Measurements from ENCODE around the gene PRSS33.

Gene PRSS33

DNA sequence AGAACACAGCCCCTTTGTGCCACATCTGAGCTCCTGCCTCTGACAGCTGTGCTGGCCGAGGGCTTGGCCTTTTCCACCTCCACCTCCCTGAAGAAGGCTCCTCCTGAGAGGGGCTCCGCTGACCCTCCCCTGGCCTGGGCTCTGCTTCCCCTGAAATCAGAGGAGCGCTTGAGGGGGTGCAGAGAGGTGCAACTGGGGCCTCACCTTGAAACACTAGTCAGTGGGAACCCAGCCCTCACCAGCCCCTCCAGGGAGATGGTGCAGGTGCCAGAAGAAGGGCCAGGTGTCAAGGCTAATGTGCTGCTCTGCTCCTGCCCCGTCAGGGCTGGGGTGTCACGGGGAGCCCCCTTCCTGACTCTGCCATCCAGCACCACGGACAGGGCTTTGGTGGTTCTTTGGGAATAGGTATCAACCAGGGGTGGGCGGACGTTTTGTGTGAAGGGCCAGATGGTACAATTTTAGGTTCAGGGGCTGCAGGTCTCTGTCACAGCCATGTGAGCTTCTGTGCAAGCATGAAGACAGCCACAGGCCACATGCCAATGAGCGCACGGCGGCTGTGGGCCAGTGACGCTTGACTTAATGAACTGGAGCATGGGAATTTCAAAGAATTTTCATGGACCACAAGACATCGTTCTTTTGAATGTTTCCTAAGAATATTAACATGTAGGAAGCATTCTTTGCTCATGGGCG lies 40.6 kb upstream of the PRSS33 start:
- no peaks in the 10 kb centered on the region for H3K9me2 ChIP-seq (replicated peaks; ENCODE audit: control insufficient read depth, low read length)
- no peaks in the 10 kb centered on the region for H3K4me1 ChIP-seq (ENCODE audit: control insufficient read depth, low read length)
- H3K27ac ChIP-seq (ENCODE audit: low read depth, low read length), result no peak overlapping the region
- H3K36me3 ChIP-seq (ENCODE audit: control insufficient read depth, low read length), result no peaks in the 10 kb centered on the region
- no peak for TF ChIP-seq EZH2phosphoT487 (IDR thresholded peaks at IDR 0.05; ENCODE audit: borderline replicate concordance, low read length)
- TF ChIP-seq, protein P1, sequence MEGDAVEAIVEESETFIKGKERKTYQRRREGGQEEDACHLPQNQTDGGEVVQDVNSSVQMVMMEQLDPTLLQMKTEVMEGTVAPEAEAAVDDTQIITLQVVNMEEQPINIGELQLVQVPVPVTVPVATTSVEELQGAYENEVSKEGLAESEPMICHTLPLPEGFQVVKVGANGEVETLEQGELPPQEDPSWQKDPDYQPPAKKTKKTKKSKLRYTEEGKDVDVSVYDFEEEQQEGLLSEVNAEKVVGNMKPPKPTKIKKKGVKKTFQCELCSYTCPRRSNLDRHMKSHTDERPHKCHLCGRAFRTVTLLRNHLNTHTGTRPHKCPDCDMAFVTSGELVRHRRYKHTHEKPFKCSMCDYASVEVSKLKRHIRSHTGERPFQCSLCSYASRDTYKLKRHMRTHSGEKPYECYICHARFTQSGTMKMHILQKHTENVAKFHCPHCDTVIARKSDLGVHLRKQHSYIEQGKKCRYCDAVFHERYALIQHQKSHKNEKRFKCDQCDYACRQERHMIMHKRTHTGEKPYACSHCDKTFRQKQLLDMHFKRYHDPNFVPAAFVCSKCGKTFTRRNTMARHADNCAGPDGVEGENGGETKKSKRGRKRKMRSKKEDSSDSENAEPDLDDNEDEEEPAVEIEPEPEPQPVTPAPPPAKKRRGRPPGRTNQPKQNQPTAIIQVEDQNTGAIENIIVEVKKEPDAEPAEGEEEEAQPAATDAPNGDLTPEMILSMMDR (IDR thresholded peaks at IDR 0.05; ENCODE audit: low read depth, low read length, poor library complexity, severe bottlenecking), result no peak
- H4K20me1 ChIP-seq (ENCODE audit: control insufficient read depth, insufficient read depth, low read depth, low read length), result no peaks in the 10 kb centered on the region
- no peaks in the 10 kb centered on the region for H3K79me2 ChIP-seq (ENCODE audit: control insufficient read depth, low read length)
- H3K27me3 ChIP-seq (ENCODE audit: control insufficient read depth, low read length), result no peaks in the 10 kb centered on the region
- H3K9me3 ChIP-seq (ENCODE audit: control insufficient read depth, insufficient read depth, low read length), result no peaks in the 10 kb centered on the region
- no peak overlapping the region for H3K4me2 ChIP-seq (ENCODE audit: low read length)
- H3K4me3 ChIP-seq (ENCODE audit: low read length), result no peak overlapping the region
- no peaks in the 10 kb centered on the region for H3F3A ChIP-seq (ENCODE audit: control insufficient read depth, insufficient read depth)

- Histone ChIP-seq H3F3A (ENCODE audit: control insufficient read depth, insufficient read depth) (no peaks in the 10 kb centered on the region), H3K4me3 (ENCODE audit: low read length) (no peak overlapping the region), H3K27ac (ENCODE audit: low read depth, low read length) (no peak overlapping the region), H3K4me1 (ENCODE audit: control insufficient read depth, low read length) (no peaks in the 10 kb centered on the region), H4K20me1 (ENCODE audit: control insufficient read depth, insufficient read depth, low read depth, low read length) (no peaks in the 10 kb centered on the region), H3K36me3 (ENCODE audit: control insufficient read depth, low read length) (no peaks in the 10 kb centered on the region), H3K9me2 (replicated peaks; ENCODE audit: control insufficient read depth, low read length) (no peaks in the 10 kb centered on the region), H3K9me3 (ENCODE audit: control insufficient read depth, insufficient read depth, low read length) (no peaks in the 10 kb centered on the region), H3K27me3 (ENCODE audit: control insufficient read depth, low read length) (no peaks in the 10 kb centered on the region), H3K4me2 (ENCODE audit: low read length) (no peak overlapping the region), H3K79me2 (ENCODE audit: control insufficient read depth, low read length) (no peaks in the 10 kb centered on the region)
- TF ChIP-seq, protein P1 (IDR thresholded peaks at IDR 0.05; ENCODE audit: low read depth, low read length, poor library complexity, severe bottlenecking), result no peak
- no peak for TF ChIP-seq EZH2phosphoT487 (IDR thresholded peaks at IDR 0.05; ENCODE audit: borderline replicate concordance, low read length)
Measured at GRCh38 chr16:2827374-2827791, 40.0 kb upstream of the PRSS33 start.

- TF ChIP-seq, protein P1 (IDR thresholded peaks at IDR 0.05; ENCODE audit: low read depth, low read length, poor library complexity, severe bottlenecking), result no peak
- TF ChIP-seq EZH2phosphoT487 (IDR thresholded peaks at IDR 0.05; ENCODE audit: borderline replicate concordance, low read length), result no peak
- Histone ChIP-seq H3K27me3 (ENCODE audit: control insufficient read depth, low read length) (no peaks in the 10 kb centered on the region), H3K27ac (ENCODE audit: low read depth, low read length) (no peak overlapping the region), H3K4me1 (ENCODE audit: control insufficient read depth, low read length) (no peaks in the 10 kb centered on the region), H3F3A (ENCODE audit: control insufficient read depth, insufficient read depth) (no peaks in the 10 kb centered on the region), H3K4me3 (ENCODE audit: low read length) (no peak overlapping the region), H3K9me3 (ENCODE audit: control insufficient read depth, insufficient read depth, low read length) (no peaks in the 10 kb centered on the region), H3K9me2 (replicated peaks; ENCODE audit: control insufficient read depth, low read length) (no peaks in the 10 kb centered on the region), H3K36me3 (ENCODE audit: control insufficient read depth, low read length) (no peaks in the 10 kb centered on the region), H4K20me1 (ENCODE audit: control insufficient read depth, insufficient read depth, low read depth, low read length) (no peaks in the 10 kb centered on the region), H3K79me2 (ENCODE audit: control insufficient read depth, low read length) (no peaks in the 10 kb centered on the region), H3K4me2 (ENCODE audit: low read length) (no peak overlapping the region)
Measured at GRCh38 chr16:2826591-2827373, 39.4 kb upstream of the PRSS33 start.

Measured in DOHH2 (cell line).